ENCODE measurements around the gene CAMK2B.

Gene CAMK2B

GRCh38 chr7:44334734-44335097, 9.3 kb upstream of the CAMK2B start:
- H3K36me3 ChIP-seq (ENCODE audit: insufficient read depth), result no peaks in the 10 kb centered on the region
- H2AFZ ChIP-seq (ENCODE audit: low read depth), result no peak overlapping the region
- TF ChIP-seq CTCF (conservative IDR thresholded peaks at IDR 0.05; ENCODE audit: low read depth, low read length), result no peak
- H3K27ac ChIP-seq, result no peak overlapping the region
- no peaks in the 10 kb centered on the region for H3K79me2 ChIP-seq (ENCODE audit: insufficient read depth, low read depth)
- no peaks in the 10 kb centered on the region for H3K4me1 ChIP-seq (ENCODE audit: low read depth, poor library complexity, severe bottlenecking)
- no peak overlapping the region for H3K4me2 ChIP-seq
- H3K4me3 ChIP-seq (IDR thresholded peaks at IDR 0.05; ENCODE audit: insufficient read depth, low read depth, low read length), result no peak overlapping the region
- no peak overlapping the region for H3K9ac ChIP-seq
- H4K20me1 ChIP-seq (ENCODE audit: insufficient read depth), result no peaks in the 10 kb centered on the region
- no peaks in the 10 kb centered on the region for H3K27me3 ChIP-seq (ENCODE audit: insufficient read depth, low read depth)

- H2AFZ ChIP-seq (ENCODE audit: low read depth), result no peak overlapping the region
- no peaks in the 10 kb centered on the region for H3K36me3 ChIP-seq (ENCODE audit: insufficient read depth)
- no peak overlapping the region for H3K27ac ChIP-seq
- H3K4me2 ChIP-seq, result no peak overlapping the region
- no peaks in the 10 kb centered on the region for H4K20me1 ChIP-seq (ENCODE audit: insufficient read depth)
- no peak overlapping the region for H3K4me3 ChIP-seq (IDR thresholded peaks at IDR 0.05; ENCODE audit: insufficient read depth, low read depth, low read length)
- TF ChIP-seq CTCF (conservative IDR thresholded peaks at IDR 0.05; ENCODE audit: low read depth, low read length), result no peak
- no peaks in the 10 kb centered on the region for H3K4me1 ChIP-seq (ENCODE audit: low read depth, poor library complexity, severe bottlenecking)
- H3K79me2 ChIP-seq (ENCODE audit: insufficient read depth, low read depth), result no peaks in the 10 kb centered on the region
- H3K27me3 ChIP-seq (ENCODE audit: insufficient read depth, low read depth), result no peaks in the 10 kb centered on the region
- no peak overlapping the region for H3K9ac ChIP-seq
Observed at GRCh38 chr7:44333911-44334733, 8.7 kb upstream of the CAMK2B start.

GRCh38 chr7:44331682-44332081, 6.3 kb upstream of the CAMK2B start:
- no peaks in the 10 kb centered on the region for H3K4me1 ChIP-seq (ENCODE audit: low read depth, poor library complexity, severe bottlenecking)
- no peak overlapping the region for H3K4me2 ChIP-seq
- H3K27ac ChIP-seq, result no peak overlapping the region
- no peak overlapping the region for H2AFZ ChIP-seq (ENCODE audit: low read depth)
- no peak for TF ChIP-seq CTCF (conservative IDR thresholded peaks at IDR 0.05; ENCODE audit: low read depth, low read length)
- no peak overlapping the region for H3K4me3 ChIP-seq (IDR thresholded peaks at IDR 0.05; ENCODE audit: insufficient read depth, low read depth, low read length)
- H3K79me2 ChIP-seq (ENCODE audit: insufficient read depth, low read depth), result no peaks in the 10 kb centered on the region
- no peaks in the 10 kb centered on the region for H3K27me3 ChIP-seq (ENCODE audit: insufficient read depth, low read depth)
- H3K36me3 ChIP-seq (ENCODE audit: insufficient read depth), result no peaks in the 10 kb centered on the region
- no peak overlapping the region for H3K9ac ChIP-seq
- no peaks in the 10 kb centered on the region for H4K20me1 ChIP-seq (ENCODE audit: insufficient read depth)

- H3K27ac ChIP-seq, result no peak overlapping the region
- H3K9ac ChIP-seq, result no peak overlapping the region
- no peaks in the 10 kb centered on the region for H3K36me3 ChIP-seq (ENCODE audit: insufficient read depth)
- H3K4me1 ChIP-seq (ENCODE audit: low read depth, poor library complexity, severe bottlenecking), result no peaks in the 10 kb centered on the region
- no peaks in the 10 kb centered on the region for H4K20me1 ChIP-seq (ENCODE audit: insufficient read depth)
- no peak for TF ChIP-seq CTCF (conservative IDR thresholded peaks at IDR 0.05; ENCODE audit: low read depth, low read length)
- no peak overlapping the region for H2AFZ ChIP-seq (ENCODE audit: low read depth)
- H3K79me2 ChIP-seq (ENCODE audit: insufficient read depth, low read depth), result no peaks in the 10 kb centered on the region
- no peaks in the 10 kb centered on the region for H3K27me3 ChIP-seq (ENCODE audit: insufficient read depth, low read depth)
- no peak overlapping the region for H3K4me2 ChIP-seq
- H3K4me3 ChIP-seq (IDR thresholded peaks at IDR 0.05; ENCODE audit: insufficient read depth, low read depth, low read length), result no peak overlapping the region
Observed at GRCh38 chr7:44330331-44330730, 4.9 kb upstream of the CAMK2B start.
